ENCODE measurements around the gene SINHCAF.

The SINHCAF gene

GRCh38 chr12:31324845-31325523 is 966 bp downstream of the SINHCAF start:
- Histone ChIP-seq H3K4me3 (ENCODE audit: low read length) (peak overlapping the region; percentile 71), H3K27me3 (replicated peaks; ENCODE audit: insufficient read depth, low read length) (no peaks in the 10 kb centered on the region), H3K4me1 (ENCODE audit: low read length) (peaks cover 32% of the 10 kb centered on the region), H3K79me2 (ENCODE audit: low read length) (peaks cover 59% of the 10 kb centered on the region), H3K9me2 (replicated peaks; ENCODE audit: insufficient read depth, low read length) (no peaks in the 10 kb centered on the region), H2AFZ (ENCODE audit: low read length) (peak overlapping the region; percentile 61), H3K9me3 (replicated peaks; ENCODE audit: insufficient read depth, low read length) (no peaks in the 10 kb centered on the region), H3K9ac (ENCODE audit: low read length) (peak overlapping the region; percentile 84), H3F3A (ENCODE audit: insufficient read depth, low read length) (peaks cover 20% of the 10 kb centered on the region), H3K4me2 (ENCODE audit: low read depth, low read length) (peak overlapping the region; percentile 62), H3K27ac (ENCODE audit: low read length) (peak overlapping the region; percentile 64), H4K20me1 (ENCODE audit: insufficient read depth, low read length) (peaks cover 21% of the 10 kb centered on the region), H3K36me3 (replicated peaks; ENCODE audit: insufficient read depth, low read length) (no peaks in the 10 kb centered on the region)
- peak; percentile 51 for DNase-seq
- no peak for TF ChIP-seq EZH2 (optimal IDR thresholded peaks at IDR 0.05; ENCODE audit: low read depth, low read length)
- TF ChIP-seq, protein P1, sequence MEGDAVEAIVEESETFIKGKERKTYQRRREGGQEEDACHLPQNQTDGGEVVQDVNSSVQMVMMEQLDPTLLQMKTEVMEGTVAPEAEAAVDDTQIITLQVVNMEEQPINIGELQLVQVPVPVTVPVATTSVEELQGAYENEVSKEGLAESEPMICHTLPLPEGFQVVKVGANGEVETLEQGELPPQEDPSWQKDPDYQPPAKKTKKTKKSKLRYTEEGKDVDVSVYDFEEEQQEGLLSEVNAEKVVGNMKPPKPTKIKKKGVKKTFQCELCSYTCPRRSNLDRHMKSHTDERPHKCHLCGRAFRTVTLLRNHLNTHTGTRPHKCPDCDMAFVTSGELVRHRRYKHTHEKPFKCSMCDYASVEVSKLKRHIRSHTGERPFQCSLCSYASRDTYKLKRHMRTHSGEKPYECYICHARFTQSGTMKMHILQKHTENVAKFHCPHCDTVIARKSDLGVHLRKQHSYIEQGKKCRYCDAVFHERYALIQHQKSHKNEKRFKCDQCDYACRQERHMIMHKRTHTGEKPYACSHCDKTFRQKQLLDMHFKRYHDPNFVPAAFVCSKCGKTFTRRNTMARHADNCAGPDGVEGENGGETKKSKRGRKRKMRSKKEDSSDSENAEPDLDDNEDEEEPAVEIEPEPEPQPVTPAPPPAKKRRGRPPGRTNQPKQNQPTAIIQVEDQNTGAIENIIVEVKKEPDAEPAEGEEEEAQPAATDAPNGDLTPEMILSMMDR (IDR thresholded peaks at IDR 0.05; ENCODE audit: low read length), result 0 out of 2 replicates have a peak, but pooled peaks have one; percentile 3

DNA sequence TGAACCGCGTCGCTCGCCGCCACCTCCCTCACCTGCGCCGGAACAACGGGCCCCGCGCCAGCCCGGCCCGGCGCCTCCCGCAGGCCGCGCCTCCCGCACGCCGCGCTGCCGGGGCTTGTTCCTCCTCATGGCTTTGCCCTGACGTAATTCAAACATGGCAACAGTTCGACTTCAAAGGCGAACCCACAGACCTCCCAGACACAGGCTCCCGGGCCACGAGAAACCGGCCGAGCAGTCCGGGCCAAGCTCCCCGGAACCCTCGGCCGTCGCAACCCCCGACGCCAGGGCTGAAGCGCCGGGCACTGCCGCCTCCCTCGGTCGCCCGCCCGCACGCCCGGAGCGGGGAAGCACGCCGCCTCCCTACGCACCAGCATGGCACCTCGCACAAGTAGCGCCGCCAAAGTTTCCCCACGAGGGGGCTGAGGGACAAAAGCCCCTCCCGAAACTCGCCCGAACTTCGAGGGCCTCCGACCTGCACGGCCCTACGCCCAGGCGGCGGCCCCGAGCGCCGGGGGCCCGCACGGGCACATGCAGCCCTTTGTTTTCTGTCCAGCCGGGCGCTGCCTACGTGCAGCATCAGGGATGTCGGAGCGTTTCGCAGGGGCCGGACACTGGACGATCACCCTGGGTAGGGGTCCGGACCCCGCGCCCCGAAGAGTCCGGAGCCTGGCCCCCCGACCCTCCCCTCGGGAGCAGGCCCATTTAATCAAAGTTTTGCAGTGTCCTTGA is 1.7 kb downstream of the SINHCAF start:
- Histone ChIP-seq H3K27ac (ENCODE audit: low read length) (peak overlapping the region; percentile 64), H3K27me3 (replicated peaks; ENCODE audit: insufficient read depth, low read length) (no peaks in the 10 kb centered on the region), H3K9me2 (replicated peaks; ENCODE audit: insufficient read depth, low read length) (no peaks in the 10 kb centered on the region), H3F3A (ENCODE audit: insufficient read depth, low read length) (peaks cover 20% of the 10 kb centered on the region), H2AFZ (ENCODE audit: low read length) (peak overlapping the region; percentile 61), H4K20me1 (ENCODE audit: insufficient read depth, low read length) (peaks cover 28% of the 10 kb centered on the region), H3K4me3 (ENCODE audit: low read length) (peak overlapping the region; percentile 71), H3K79me2 (ENCODE audit: low read length) (peaks cover 66% of the 10 kb centered on the region), H3K4me2 (ENCODE audit: low read depth, low read length) (peak overlapping the region; percentile 76), H3K4me1 (ENCODE audit: low read length) (peaks cover 38% of the 10 kb centered on the region), H3K36me3 (replicated peaks; ENCODE audit: insufficient read depth, low read length) (no peaks in the 10 kb centered on the region), H3K9me3 (replicated peaks; ENCODE audit: insufficient read depth, low read length) (no peaks in the 10 kb centered on the region), H3K9ac (ENCODE audit: low read length) (peak overlapping the region; percentile 84)
- DNase-seq, result peak; percentile 71
- TF ChIP-seq EZH2phosphoT487 (IDR thresholded peaks at IDR 0.05; ENCODE audit: low read length), result no peak
- TF ChIP-seq EZH2 (optimal IDR thresholded peaks at IDR 0.05; ENCODE audit: low read depth, low read length), result no peak
- TF ChIP-seq, protein P1 (IDR thresholded peaks at IDR 0.05; ENCODE audit: low read length), result no peak; the same call in 1 of the 2 replicates

- Histone ChIP-seq H3K9me2 (replicated peaks; ENCODE audit: insufficient read depth, low read length) (no peaks in the 10 kb centered on the region), H4K20me1 (ENCODE audit: insufficient read depth, low read length) (peaks cover 30% of the 10 kb centered on the region)
- no peak for TF ChIP-seq EZH2 (optimal IDR thresholded peaks at IDR 0.05; ENCODE audit: low read depth, low read length)
- TF ChIP-seq, protein P1 (IDR thresholded peaks at IDR 0.05; ENCODE audit: low read length), result no peak
Observed at GRCh38 chr12:31323391-31324115, 2.4 kb downstream of the SINHCAF start.

More at GRCh38 chr12:31323391-31324115, 2.4 kb downstream of the SINHCAF start:
- Histone ChIP-seq H3K9ac (ENCODE audit: low read length) (peak overlapping the region; percentile 84), H3K4me2 (ENCODE audit: low read depth, low read length) (peak overlapping the region; percentile 76), H3K27ac (ENCODE audit: low read length) (peak overlapping the region; percentile 64; the same call in 1 of the 2 replicates), H3K9me3 (replicated peaks; ENCODE audit: insufficient read depth, low read length) (no peaks in the 10 kb centered on the region), H3K27me3 (replicated peaks; ENCODE audit: insufficient read depth, low read length) (no peaks in the 10 kb centered on the region), H3K36me3 (replicated peaks; ENCODE audit: insufficient read depth, low read length) (no peaks in the 10 kb centered on the region), H3F3A (ENCODE audit: insufficient read depth, low read length) (peaks cover 20% of the 10 kb centered on the region), H3K4me3 (ENCODE audit: low read length) (peak overlapping the region; percentile 71), H3K4me1 (ENCODE audit: low read length) (peaks cover 43% of the 10 kb centered on the region), H3K79me2 (ENCODE audit: low read length) (peaks cover 74% of the 10 kb centered on the region), H2AFZ (ENCODE audit: low read length) (0 out of 2 replicates have a peak overlapping the region, but pooled peaks have one; percentile 4)
- peak; percentile 12 for DNase-seq
